ENCODE measurements around the gene PACRG. TPM values are rescaled to one million over a fixed set of nuclear protein-coding genes. Genes with fewer than 3 reads are reported as not detected.

Gene PACRG
- total and polyA plus RNA-seq, 10 of the 15 experiments (the other 5 are each of a cell fraction or from before 2014, with no cell fraction given), result not detected

- H3K36me3 ChIP-seq (ENCODE audit: control insufficient read depth in 2 of 2, insufficient read depth in 2 of 2, low read length in 1 of 2), result no peaks in the 10 kb centered on the region
- H3K4me1 ChIP-seq (ENCODE audit: control insufficient read depth, insufficient read depth, low read length), result no peaks in the 10 kb centered on the region
- ATAC-seq (no peak), FAIRE-seq (no peak), DNase-seq (ENCODE audit: low read depth, low spot score) (no peak)
- no peak overlapping the region for H3K9ac ChIP-seq (ENCODE audit: control insufficient read depth, insufficient read depth, low read length)
- no peak overlapping the region for H3K4me2 ChIP-seq (ENCODE audit: control insufficient read depth, insufficient read depth)
- in situ Hi-C loops (cut with MboI), result loop anchor here (10.0 kb wide), 1 partner anchor 777 kb away; no protein-coding TSS in a partner anchor
- ChIA-PET RAD21 (ENCODE audit: unreplicated experiment) (no interaction called here), SMC1A (ENCODE audit: uncharacterized antibody, unreplicated experiment) (no interaction called here), POLR2A (no interaction called here), CTCF (no interaction called here)
- H4K20me1 ChIP-seq (ENCODE audit: control insufficient read depth, insufficient read depth), result no peaks in the 10 kb centered on the region
- no TSS peak for BruUV-seq (replicated peaks)
- intact Hi-C loops (cut with micrococcal nuclease; ENCODE audit: unreplicated experiment), result loop anchor here (10.0 kb wide), 1 partner anchor 377 kb away; no protein-coding TSS in a partner anchor
- H3K79me2 ChIP-seq (ENCODE audit: control insufficient read depth, insufficient read depth, low read length), result no peaks in the 10 kb centered on the region
- H3K27ac ChIP-seq (ENCODE audit: control insufficient read depth, insufficient read depth), result no peak overlapping the region
- H3K4me3 ChIP-seq, result no peak overlapping the region
- TF ChIP-seq NFIC (IDR thresholded peaks at IDR 0.05; ENCODE audit: low read depth, low read length) (no peak), RAD21 (IDR thresholded peaks at IDR 0.05; ENCODE audit: insufficient read depth, low read depth, low read length) (no peak), RB1 (IDR thresholded peaks at IDR 0.05; ENCODE audit: borderline replicate concordance) (no peak), BRCA1 (IDR thresholded peaks at IDR 0.05; ENCODE audit: low read depth, low read length) (no peak), TCF3 (IDR thresholded peaks at IDR 0.05; ENCODE audit: borderline replicate concordance, insufficient read depth, low read depth, low read length) (no peak), ATF7 (IDR thresholded peaks at IDR 0.05; ENCODE audit: low read depth) (no peak), SKIL (IDR thresholded peaks at IDR 0.05; ENCODE audit: low read depth, poor library complexity, severe bottlenecking) (no peak), RCOR1 (conservative IDR thresholded peaks at IDR 0.05; ENCODE audit: low read depth, low read length) (no peak), SMARCA5 (IDR thresholded peaks at IDR 0.05) (no peak), MTA2 (IDR thresholded peaks at IDR 0.05; ENCODE audit: low read depth) (no peak), YBX1 (IDR thresholded peaks at IDR 0.05) (no peak), KLF5 (IDR thresholded peaks at IDR 0.05; ENCODE audit: partially characterized antibody) (no peak), SUZ12 (IDR thresholded peaks at IDR 0.05; ENCODE audit: unreplicated experiment) (no peak), JUNB (IDR thresholded peaks at IDR 0.05) (no peak), STAT3 (IDR thresholded peaks at IDR 0.05; ENCODE audit: low read depth, low read length) (no peak)
- TF ChIP-seq, protein P1, sequence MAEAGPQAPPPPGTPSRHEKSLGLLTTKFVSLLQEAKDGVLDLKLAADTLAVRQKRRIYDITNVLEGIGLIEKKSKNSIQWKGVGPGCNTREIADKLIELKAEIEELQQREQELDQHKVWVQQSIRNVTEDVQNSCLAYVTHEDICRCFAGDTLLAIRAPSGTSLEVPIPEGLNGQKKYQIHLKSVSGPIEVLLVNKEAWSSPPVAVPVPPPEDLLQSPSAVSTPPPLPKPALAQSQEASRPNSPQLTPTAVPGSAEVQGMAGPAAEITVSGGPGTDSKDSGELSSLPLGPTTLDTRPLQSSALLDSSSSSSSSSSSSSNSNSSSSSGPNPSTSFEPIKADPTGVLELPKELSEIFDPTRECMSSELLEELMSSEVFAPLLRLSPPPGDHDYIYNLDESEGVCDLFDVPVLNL (IDR thresholded peaks at IDR 0.05; ENCODE audit: low read depth, low read length), result no peak
- TF ChIP-seq, protein P2, sequence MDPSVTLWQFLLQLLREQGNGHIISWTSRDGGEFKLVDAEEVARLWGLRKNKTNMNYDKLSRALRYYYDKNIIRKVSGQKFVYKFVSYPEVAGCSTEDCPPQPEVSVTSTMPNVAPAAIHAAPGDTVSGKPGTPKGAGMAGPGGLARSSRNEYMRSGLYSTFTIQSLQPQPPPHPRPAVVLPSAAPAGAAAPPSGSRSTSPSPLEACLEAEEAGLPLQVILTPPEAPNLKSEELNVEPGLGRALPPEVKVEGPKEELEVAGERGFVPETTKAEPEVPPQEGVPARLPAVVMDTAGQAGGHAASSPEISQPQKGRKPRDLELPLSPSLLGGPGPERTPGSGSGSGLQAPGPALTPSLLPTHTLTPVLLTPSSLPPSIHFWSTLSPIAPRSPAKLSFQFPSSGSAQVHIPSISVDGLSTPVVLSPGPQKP (IDR thresholded peaks at IDR 0.05; ENCODE audit: low read depth, low read length), result no peak
- peaks cover 0 to 2% of the 10 kb centered on the region in 2 experiments; a peak in 2 of 4 replicates for H3K27me3 ChIP-seq (replicated peaks in 1 of 2; ENCODE audit: control insufficient read depth in 2 of 2, insufficient read depth in 2 of 2, low read length in 1 of 2)
- WGBS (ENCODE audit: insufficient coverage, insufficient replicate concordance, low lambda C conversion rate, missing lambda C conversion rate), result 27% methylated on average over 11 of the region's 11 CpGs
- no peaks in the 10 kb centered on the region for H3K9me3 ChIP-seq (replicated peaks; ENCODE audit: control insufficient read depth, insufficient read depth, low read length)
- H2AFZ ChIP-seq (ENCODE audit: control insufficient read depth, low read depth, low read length), result no peak overlapping the region
Observed at GRCh38 chr6:163177892-163178420, 450.2 kb downstream of the PACRG start.
